ENCODE measurements around the gene KANTR.
"Not testable (repeated sequence)": the region's sequence is repeated elsewhere in the genome, so short reads cannot be mapped to it uniquely, and the experiment has no call there.

Gene KANTR

DNA sequence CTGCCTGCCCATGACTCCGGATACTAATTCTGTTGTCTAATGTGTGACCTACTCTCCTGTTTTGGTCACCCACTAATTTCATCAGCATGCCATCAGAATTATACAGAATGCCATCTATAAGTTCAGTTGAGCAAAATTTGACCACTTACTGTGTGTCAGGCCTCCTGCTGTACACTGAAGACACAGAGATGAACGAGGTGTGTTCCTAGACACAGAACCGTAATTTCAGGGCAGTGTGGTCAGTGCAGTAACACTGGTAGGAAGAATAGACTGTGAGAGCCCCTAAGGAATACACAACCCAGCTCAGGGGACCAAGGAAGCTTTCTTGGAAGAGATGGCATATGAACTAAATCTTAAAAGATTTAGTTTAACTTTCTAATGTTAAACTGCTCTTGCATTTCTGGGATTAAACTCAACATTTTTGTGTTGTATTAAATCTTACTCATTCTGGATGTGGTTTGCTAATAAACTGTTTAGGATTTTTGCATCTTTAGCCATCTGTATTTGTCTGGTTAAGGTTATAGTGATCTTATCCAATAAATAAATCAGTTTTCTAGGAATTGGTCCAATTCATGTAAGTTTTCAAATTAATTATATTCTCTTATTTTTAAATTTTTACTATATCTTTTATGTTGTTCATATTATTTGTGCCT, 34.3 kb downstream of the KANTR start:
- no peak for DNase-seq (ENCODE audit: low read depth in 2 of 2)

DNA sequence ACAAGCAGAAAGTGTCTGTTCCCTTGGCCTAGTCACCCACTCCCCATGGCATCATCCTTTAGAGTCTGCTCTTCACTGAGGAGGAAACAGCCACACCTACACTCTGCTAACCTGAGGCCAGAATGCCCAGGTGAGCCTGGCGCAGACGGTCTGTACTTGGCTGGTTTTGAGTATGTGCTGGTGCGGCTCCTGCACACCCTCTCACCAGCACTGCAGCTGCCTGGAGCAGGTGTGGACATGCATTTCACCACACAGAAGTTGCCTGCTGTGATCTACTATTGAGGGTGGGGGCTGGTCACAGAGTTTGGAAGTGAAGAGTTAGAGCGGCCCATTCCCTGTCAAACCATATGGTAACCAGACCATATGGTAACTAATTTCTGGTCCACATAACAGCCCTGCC, 39.5 kb downstream of the KANTR start:
- no peak for DNase-seq (ENCODE audit: low read depth in 2 of 2)

GRCh38 chrX:53135581-53135980, 41.6 kb downstream of the KANTR start:
- no peak for DNase-seq (ENCODE audit: low read depth in 2 of 2)

GRCh38 chrX:53153581-53153980, 59.6 kb downstream of the KANTR start:
- DNase-seq (ENCODE audit: low read depth in 2 of 2) = no peak

DNA sequence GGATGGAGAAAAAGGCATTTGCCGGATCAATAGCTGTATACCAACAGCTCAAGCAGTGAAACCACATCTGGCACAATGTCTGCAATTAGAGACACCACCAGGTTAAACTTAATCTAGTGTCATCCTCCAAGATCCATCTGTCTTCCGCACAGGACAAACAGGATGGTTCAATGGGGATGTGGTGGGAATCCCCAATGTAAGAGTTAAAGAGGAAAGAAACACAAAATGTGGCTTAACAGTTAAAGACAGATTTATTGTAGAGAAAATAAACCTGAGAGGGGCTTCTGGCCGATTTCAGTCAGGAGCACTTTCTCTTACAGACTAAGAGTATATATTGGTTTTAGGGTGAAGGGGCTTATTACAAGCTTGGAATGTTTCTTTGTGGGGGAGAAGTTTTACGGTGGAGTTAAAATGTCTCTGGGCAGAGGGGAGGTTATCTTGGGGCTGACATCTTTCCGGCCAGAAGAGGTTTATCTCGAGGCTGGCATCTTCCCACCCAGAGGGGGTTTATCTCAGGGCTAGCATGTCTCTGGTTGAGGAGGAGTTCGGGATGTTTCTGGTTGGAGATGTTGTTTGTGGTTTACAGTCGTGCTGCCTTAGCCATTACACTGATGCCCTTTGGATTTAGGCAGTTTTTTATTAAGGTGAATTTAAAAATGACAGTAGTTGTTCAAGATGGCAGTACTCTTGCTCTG, 61.7 kb downstream of the KANTR start:
- DNase-seq (ENCODE audit: low read depth in 2 of 2) = no peak

- DNase-seq (ENCODE audit: low read depth in 2 of 2) = no peak
Observed at GRCh38 chrX:53156207-53156596, 62.3 kb downstream of the KANTR start.

GRCh38 chrX:53159184-53159583, 65.2 kb downstream of the KANTR start:
- no peak for DNase-seq (ENCODE audit: low read depth in 2 of 2)

DNA sequence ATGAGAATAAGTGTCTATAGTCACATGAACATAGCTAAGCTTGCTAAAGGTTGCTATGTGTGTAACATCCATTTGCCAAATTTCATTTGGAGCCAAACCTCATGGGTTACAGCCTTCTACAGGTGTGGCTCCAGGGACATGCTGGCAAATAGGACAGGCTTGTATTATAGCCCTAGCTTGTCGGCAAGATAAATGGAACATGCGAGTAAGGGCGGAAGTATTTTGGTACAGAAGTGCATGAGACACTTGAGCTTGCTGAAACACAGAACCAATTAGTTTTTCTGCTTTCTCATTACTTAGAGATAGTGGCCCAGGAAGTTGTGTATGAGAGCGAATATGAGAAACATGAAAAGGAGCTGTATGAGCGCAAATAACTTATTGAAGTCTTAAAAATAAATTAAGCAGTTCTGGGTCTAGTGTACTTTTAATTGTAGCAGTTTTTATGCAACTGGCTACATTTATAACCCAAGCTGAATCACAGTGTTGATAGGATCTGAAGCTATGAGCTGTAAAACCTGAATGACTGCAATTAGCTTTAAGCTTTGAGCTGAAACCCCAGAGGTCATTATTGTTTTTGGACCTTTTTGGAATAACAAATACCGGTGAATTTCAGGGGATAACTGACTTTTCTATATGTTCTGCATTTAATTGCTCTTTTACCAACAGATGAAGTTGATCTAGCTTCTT, 66.5 kb downstream of the KANTR start:
- no peak for DNase-seq (ENCODE audit: low read depth in 2 of 2)

GRCh38 chrX:53163436-53163835, 69.5 kb downstream of the KANTR start:
- DNase-seq (ENCODE audit: low read depth in 2 of 2) = no peak

DNA sequence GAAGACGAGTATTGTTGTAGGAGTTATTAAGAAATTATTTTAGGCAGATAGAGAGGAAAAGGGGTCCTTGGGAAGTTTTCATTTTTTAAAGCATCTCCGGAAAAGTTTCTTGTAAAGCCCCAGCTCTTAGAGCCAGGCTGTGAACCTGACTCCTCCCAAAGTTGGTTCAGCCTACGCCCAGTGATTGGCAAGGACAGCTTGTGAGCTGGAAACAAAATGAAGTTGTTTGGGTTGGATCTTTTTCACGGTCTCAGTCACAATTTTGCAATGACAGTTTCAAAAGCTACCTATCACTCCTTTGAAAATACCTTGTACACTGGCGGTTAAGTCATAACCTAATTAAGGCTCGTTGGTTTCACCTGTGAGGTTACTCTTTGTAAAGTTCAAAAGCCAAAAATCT, 70.6 kb downstream of the KANTR start:
- not testable (repeated sequence) for DNase-seq (ENCODE audit: low read depth in 2 of 2)

- no peak for DNase-seq (ENCODE audit: low read depth in 2 of 2)
Observed at GRCh38 chrX:53166103-53166502, 72.2 kb downstream of the KANTR start.

GRCh38 chrX:53171356-53171755, 77.4 kb downstream of the KANTR start:
- no peak for DNase-seq (ENCODE audit: low read depth in 2 of 2)

Measured in fibroblast of skin of left quadriceps (primary cell).